ENCODE measurements around the gene C9orf78. TPM values are rescaled to one million over a fixed set of nuclear protein-coding genes. Genes with fewer than 3 reads are reported as not detected.

C9orf78 gene
- total RNA-seq, 1 donor from 2014 or later = 38.9 TPM

GRCh38 chr9:129781131-129781530, 53.9 kb downstream of the C9orf78 start:
- no peak overlapping the region for H3K27ac Mint-ChIP-seq (ENCODE audit: unreplicated experiment)
- no peak for TF ChIP-seq CTCF (IDR thresholded peaks at IDR 0.05)
- H3K9me3 Mint-ChIP-seq (ENCODE audit: unreplicated experiment) = no peaks in the 10 kb centered on the region
- H3K36me3 Mint-ChIP-seq (ENCODE audit: unreplicated experiment) = no peaks in the 10 kb centered on the region
- no peak for DNase-seq (ENCODE audit: extremely low spot score, unreplicated experiment)
- H3K27me3 Mint-ChIP-seq (ENCODE audit: unreplicated experiment) = peaks cover 15% of the 10 kb centered on the region
- H3K4me3 Mint-ChIP-seq (ENCODE audit: unreplicated experiment) = no peak overlapping the region
- peaks cover 17% of the 10 kb centered on the region for H3K4me1 Mint-ChIP-seq (ENCODE audit: unreplicated experiment)

- DNase-seq (ENCODE audit: extremely low spot score, unreplicated experiment) = no peak
- H3K27ac Mint-ChIP-seq (ENCODE audit: unreplicated experiment) = no peak overlapping the region
Observed at GRCh38 chr9:129779560-129780190, 55.4 kb downstream of the C9orf78 start.

GRCh38 chr9:129778469-129778868, 56.6 kb downstream of the C9orf78 start:
- no peak for DNase-seq (ENCODE audit: extremely low spot score, unreplicated experiment)
- H3K4me3 Mint-ChIP-seq (ENCODE audit: unreplicated experiment) = no peak overlapping the region
- no peaks in the 10 kb centered on the region for H3K9me3 Mint-ChIP-seq (ENCODE audit: unreplicated experiment)
- peaks cover 10% of the 10 kb centered on the region for H3K27me3 Mint-ChIP-seq (ENCODE audit: unreplicated experiment)
- H3K36me3 Mint-ChIP-seq (ENCODE audit: unreplicated experiment) = no peaks in the 10 kb centered on the region
- TF ChIP-seq CTCF (IDR thresholded peaks at IDR 0.05) = no peak
- peaks cover 20% of the 10 kb centered on the region for H3K4me1 Mint-ChIP-seq (ENCODE audit: unreplicated experiment)
- H3K27ac Mint-ChIP-seq (ENCODE audit: unreplicated experiment) = no peak overlapping the region

More at GRCh38 chr9:129779560-129780190, 55.4 kb downstream of the C9orf78 start:
- no peak for TF ChIP-seq CTCF (IDR thresholded peaks at IDR 0.05)
- Mint-ChIP-seq H3K27me3 (ENCODE audit: unreplicated experiment) (peaks cover 10% of the 10 kb centered on the region), H3K4me3 (ENCODE audit: unreplicated experiment) (no peak overlapping the region), H3K9me3 (ENCODE audit: unreplicated experiment) (no peaks in the 10 kb centered on the region), H3K4me1 (ENCODE audit: unreplicated experiment) (peaks cover 17% of the 10 kb centered on the region), H3K36me3 (ENCODE audit: unreplicated experiment) (no peaks in the 10 kb centered on the region)

GRCh38 chr9:129777769-129778130, 57.3 kb downstream of the C9orf78 start:
- Mint-ChIP-seq H3K4me3 (ENCODE audit: unreplicated experiment) (no peak overlapping the region), H3K9me3 (ENCODE audit: unreplicated experiment) (no peaks in the 10 kb centered on the region), H3K27me3 (ENCODE audit: unreplicated experiment) (peaks cover 10% of the 10 kb centered on the region), H3K36me3 (ENCODE audit: unreplicated experiment) (no peaks in the 10 kb centered on the region), H3K27ac (ENCODE audit: unreplicated experiment) (peak overlapping the region; percentile 91), H3K4me1 (ENCODE audit: unreplicated experiment) (peaks cover 20% of the 10 kb centered on the region)
- no peak for DNase-seq (ENCODE audit: extremely low spot score, unreplicated experiment)
- no peak for TF ChIP-seq CTCF (IDR thresholded peaks at IDR 0.05)

Small RNA genes lying within 50 kb of the gene (microRNA-seq; reads per million reads assigned to microRNA genes)
- gene MIR6855 (ENCODE audit: unreplicated experiment) = not detected

Other genes with a start within 250 kb of the C9orf78 start
- gene C9orf50, start 214.2 kb downstream of the C9orf78 start, total RNA-seq = not detected in 2 replicates
- 41.1 and 45.7 TPM in 2 replicates for gene NTMT1, start 209.1 kb downstream of the C9orf78 start, total RNA-seq
- 18.1 and 19.1 TPM in 2 replicates for gene ASB6, start 193.1 kb downstream of the C9orf78 start, total RNA-seq
- 5.6 and 6.4 TPM in 2 replicates for gene PRRX2, start 169.6 kb downstream of the C9orf78 start, total RNA-seq
- 0.83 and 0.94 TPM in 2 replicates for gene PTGES, start 82.2 kb downstream of the C9orf78 start, total RNA-seq
- 32.1 and 32.7 TPM in 2 replicates for gene TOR1B, start 32.1 kb downstream of the C9orf78 start, total RNA-seq
- gene TOR1A, start 11.1 kb downstream of the C9orf78 start, total RNA-seq = 46.1 and 51.3 TPM in 2 replicates
- 31.2 and 32.6 TPM in 2 replicates for gene USP20, start 183 bp upstream of the C9orf78 start, total RNA-seq
- 62.2 and 63.0 TPM in 2 replicates for gene FNBP1, start 207.9 kb upstream of the C9orf78 start, total RNA-seq
- gene GPR107, start 218.6 kb upstream of the C9orf78 start, total RNA-seq = 57.0 and 60.7 TPM in 2 replicates

Measured in osteocyte (in vitro differentiated cells).